HG03439 (cell line): Measurements from ENCODE around the gene ZBTB45.

ENCODE experiments used
- ATAC-seq: cut with Tn5 transposase; IDR thresholded peaks from one replicate; pipeline ENCODE4 v1.9.1; 2021; ENCODE audit warnings: mild to moderate bottlenecking, moderate library complexity; ENCODE audit not compliant: unreplicated experiment

The ZBTB45 gene

DNA sequence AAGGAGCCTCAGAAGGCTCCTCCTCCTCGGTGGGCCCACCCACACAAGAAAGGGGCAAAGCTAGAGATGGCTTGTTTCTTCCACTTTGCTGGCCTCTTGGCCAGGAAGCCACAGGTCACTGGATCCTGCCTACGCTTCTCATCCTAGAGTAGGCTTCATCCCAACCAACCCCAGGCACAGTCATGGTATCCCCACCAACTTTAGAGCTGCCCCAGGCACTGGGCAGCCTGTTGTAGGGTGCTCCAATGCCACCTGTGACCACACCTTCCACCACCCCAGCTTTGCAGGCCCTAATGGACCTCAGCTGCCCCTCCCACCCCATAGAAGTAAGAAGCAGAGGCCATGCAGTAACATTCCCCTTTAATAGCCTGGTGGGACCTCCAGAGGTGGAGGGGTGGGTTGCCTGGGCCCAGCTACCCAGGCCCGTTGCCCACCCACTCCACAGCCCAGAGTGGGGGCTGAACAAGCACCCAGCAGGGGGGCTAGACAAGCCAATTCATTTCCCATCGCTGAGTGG is 35.8 kb upstream of the ZBTB45 start:
- no peak for ATAC-seq

GRCh38 chr19:58554494-58555368 is 35.1 kb upstream of the ZBTB45 start, which contains the start of gene CHMP2A:
Gene CHMP2A (minus strand): TSS chr19:58555105. CDS start chr19:58554212, 893 bp downstream.
- ATAC-seq: peak; percentile 34

GRCh38 chr19:58553799-58554493 is 34.3 kb upstream of the ZBTB45 start:
- no peak for ATAC-seq

GRCh38 chr19:58552655-58553054 is 33.0 kb upstream of the ZBTB45 start:
- ATAC-seq: no peak

DNA sequence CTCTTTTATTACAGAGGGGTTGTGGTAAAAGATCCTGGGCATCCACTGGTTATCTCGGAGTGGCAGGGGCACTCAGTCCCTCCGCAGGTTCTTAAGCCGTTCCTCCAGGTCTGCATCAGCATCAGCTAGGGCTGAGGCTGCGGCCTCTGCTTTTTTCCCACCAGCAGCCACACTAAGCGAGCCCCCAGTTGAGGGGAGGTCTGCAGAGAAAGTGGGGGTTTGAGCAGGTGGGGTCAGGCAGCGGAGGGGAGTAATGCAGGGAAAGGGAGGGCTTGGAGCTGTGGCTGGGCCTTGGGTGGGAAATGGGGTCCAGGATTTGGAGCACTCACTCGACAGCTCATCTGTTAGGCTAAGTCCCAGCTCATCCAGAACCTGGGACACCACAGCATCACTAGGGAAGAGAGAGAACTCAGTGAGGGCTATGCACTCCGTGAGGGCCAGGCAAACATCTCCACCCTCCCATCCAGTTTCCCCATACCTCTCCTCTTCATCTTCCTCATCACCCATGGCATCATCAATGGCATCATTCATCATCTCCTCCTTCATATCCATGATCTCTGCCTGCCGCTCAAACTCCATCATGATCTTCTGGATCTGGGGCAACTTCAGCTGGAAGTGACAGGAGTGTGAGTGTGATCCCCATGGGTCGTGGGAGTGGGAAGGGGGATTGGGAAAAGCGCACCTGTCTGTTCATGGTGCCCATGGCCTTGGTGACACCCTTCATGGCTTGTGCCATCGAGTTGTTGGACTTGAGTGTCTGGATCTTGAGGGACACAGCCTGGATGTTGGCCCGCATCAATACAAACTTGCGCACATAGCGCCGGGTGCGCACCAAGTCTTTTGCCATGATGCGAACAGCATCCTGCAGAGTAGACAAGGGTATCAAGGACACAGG is 32.2 kb upstream of the ZBTB45 start:
- no peak for ATAC-seq

- ATAC-seq: no peak
These were observed 31.5 kb upstream of the ZBTB45 start for GRCh38 chr19:58551123-58551497.

- ATAC-seq: no peak
These were observed 30.9 kb upstream of the ZBTB45 start for GRCh38 chr19:58550362-58551122.

DNA sequence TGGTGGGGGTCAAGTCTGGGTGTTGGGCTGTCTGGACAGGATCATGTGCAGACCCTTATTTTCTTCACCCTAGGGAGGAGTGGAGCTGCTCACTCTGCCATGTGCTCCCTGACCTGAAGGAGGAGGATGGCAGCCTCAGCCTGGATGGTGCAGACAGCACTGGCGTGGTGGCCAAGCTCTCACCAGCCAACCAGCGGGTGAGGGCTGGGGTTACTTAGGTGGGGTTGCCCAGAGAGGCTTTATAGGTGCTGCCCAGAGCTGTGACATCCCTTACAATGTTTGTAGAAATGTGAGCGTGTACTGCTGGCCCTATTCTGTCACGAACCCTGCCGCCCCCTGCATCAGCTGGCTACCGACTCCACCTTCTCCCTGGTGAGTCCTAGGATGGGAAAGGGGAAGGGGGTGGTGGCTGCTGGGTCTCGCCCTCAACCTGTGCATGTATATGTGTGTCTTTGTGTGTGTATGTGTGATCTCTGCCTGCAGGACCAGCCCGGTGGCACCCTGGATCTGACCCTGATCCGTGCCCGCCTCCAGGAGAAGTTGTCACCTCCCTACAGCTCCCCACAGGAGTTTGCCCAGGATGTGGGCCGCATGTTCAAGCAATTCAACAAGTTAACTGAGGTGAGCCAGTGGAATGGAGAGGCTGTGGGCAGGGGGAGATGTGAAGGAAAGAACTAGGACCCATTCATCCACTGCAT is 30.2 kb upstream of the ZBTB45 start:
- ATAC-seq: no peak

- ATAC-seq: no peak
These were observed 29.5 kb upstream of the ZBTB45 start for GRCh38 chr19:58548859-58549663.

DNA sequence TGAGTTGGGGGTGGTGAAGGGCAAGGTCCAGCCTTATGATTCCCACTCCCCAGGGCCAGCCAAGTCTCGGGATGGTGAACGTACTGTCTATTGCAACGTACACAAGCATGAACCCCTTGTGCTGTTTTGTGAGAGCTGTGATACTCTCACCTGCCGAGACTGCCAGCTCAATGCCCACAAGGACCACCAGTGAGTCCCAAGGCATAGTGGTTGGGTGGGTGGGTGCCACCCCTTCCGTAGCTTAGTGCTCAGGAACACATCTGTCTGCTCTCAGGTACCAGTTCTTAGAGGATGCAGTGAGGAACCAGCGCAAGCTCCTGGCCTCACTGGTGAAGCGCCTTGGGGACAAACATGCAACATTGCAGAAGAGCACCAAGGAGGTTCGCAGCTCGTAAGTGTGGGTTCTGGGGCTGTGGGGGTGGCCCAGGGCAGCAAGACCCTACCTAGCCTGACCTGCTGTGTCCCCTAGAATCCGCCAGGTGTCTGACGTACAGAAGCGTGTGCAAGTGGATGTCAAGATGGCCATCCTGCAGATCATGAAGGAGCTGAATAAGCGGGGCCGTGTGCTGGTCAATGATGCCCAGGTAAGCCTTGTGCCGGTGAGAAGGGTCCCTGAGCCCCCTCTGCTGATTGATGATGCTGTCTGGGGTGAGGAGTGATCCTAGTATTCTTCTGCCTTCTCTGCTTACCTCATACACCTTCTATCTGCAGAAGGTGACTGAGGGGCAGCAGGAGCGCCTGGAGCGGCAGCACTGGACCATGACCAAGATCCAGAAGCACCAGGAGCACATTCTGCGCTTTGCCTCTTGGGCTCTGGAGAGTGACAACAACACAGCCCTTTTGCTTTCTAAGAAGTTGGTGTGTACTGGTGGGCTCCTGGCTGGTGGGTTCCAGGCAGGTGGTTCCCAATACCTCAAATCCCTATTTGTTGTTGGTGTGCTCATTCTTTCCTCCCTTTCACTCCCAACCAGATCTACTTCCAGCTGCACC is 28.0 kb upstream of the ZBTB45 start:
- no peak for ATAC-seq

- no peak for ATAC-seq
These were observed 26.5 kb upstream of the ZBTB45 start for GRCh38 chr19:58546019-58546530.

DNA sequence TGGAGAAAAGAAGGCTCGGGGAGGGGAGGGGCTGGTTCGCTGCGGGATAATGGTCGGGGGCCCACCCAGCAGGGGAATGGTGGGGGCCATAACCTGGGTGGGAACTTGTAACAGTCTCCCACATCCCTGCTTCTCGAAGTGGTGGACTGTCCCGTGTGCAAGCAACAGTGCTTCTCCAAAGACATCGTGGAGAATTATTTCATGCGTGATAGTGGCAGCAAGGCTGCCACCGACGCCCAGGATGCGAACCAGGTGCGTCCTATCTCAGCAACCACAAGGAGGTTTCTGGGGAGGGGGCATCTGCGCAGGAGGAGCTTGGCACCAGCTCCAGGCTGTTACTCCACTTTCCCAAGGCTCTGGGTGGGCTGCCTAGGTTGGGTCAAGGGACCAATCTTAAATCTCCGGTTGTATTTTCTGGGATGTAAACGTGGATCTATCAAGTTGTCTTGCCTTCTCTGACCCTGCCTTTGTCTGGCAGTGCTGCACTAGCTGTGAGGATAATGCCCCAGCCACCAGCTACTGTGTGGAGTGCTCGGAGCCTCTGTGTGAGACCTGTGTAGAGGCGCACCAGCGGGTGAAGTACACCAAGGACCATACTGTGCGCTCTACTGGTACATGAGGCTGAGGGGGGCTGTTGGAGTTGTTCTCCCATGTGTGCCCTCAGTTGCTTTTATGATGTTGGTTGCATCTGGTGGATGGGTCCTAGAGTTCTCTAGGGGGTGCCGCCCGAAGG is 25.8 kb upstream of the ZBTB45 start:
- ATAC-seq: no peak

GRCh38 chr19:58544591-58545285 is 25.1 kb upstream of the ZBTB45 start:
- ATAC-seq: peak; percentile 51

GRCh38 chr19:58543826-58544590 is 24.4 kb upstream of the ZBTB45 start, which contains the start of gene TRIM28:
Gene TRIM28 (plus strand): TSS chr19:58544064. CDS start chr19:58544758, 694 bp downstream.
- peak; percentile 81 for ATAC-seq
